SK-N-SH treated with all-trans-retinoic acid at 6 μM for 48 hours (cell line): ENCODE data around the gene NPY5R.

ENCODE experiments used
- ARNTL ChIP-seq: fragments of 450-650 bp; formaldehyde crosslinking; IDR thresholded peaks from 2 replicates; pipeline ENCODE4 v1.5.0; 2020; ENCODE audit warnings: low read depth, mild to moderate bottlenecking, moderate library complexity, borderline replicate concordance
- ISL1 ChIP-seq: fragments of 250-450 bp; sonication (Bioruptor Pico); IDR thresholded peaks from 2 replicates; pipeline ENCODE4 v2.1.2; 2022; ENCODE audit warnings: mild to moderate bottlenecking, moderate library complexity
- RARB ChIP-seq: fragments of 250-450 bp; sonication (Bioruptor Pico); IDR thresholded peaks from 2 replicates; pipeline ENCODE4 v1.8.0; 2021; ENCODE audit warnings: mild to moderate bottlenecking, moderate library complexity
- ZC3H10 ChIP-seq: fragments of 250-450 bp; sonication (Bioruptor Pico); IDR thresholded peaks from 2 replicates; pipeline ENCODE4 v1.5.1; 2021; ENCODE audit warnings: mild to moderate bottlenecking, moderate library complexity
- ZFP3 ChIP-seq: fragments of 250-450 bp; sonication (Bioruptor Pico); IDR thresholded peaks from 2 replicates; pipeline ENCODE4 v1.5.0; 2020; ENCODE audit warnings: mild to moderate bottlenecking, moderate library complexity
- ZFP30 ChIP-seq: fragments of 450-650 bp; formaldehyde crosslinking; IDR thresholded peaks from 2 replicates; pipeline ENCODE4 v1.5.0; 2022; ENCODE audit warnings: mild to moderate bottlenecking, moderate library complexity
- TF ChIP-seq, protein P1 (sequence below): fragments of 250-450 bp; sonication (Bioruptor Pico); IDR thresholded peaks from 2 replicates; pipeline ENCODE4 v1.8.0; 2020; ENCODE audit warnings: mild to moderate bottlenecking, moderate library complexity, borderline replicate concordance
- TF ChIP-seq, protein P2 (sequence below): fragments of 250-450 bp; sonication (Bioruptor Pico); IDR thresholded peaks from 2 replicates; pipeline ENCODE4 v1.8.0; 2021; ENCODE audit warnings: low read depth, mild to moderate bottlenecking, moderate library complexity, borderline replicate concordance

DNA sequence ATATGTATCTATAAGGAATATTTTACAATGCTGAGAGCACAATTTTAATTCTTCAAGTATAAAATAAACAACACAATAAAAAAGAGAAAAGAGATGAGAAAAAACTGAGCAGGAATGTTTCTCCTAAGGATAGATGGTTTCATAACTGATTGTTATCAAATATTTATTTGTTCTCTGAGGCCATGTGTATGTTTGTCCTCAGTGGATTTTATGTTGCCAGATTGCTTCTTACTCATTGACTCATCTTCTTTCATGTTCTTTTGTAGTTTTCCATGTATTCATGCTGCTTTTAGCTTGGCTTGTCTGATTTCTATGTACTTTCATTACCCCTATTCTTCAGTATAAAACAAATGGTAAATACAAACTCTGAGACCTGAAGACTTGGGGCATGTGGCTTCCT lies 41.2 kb downstream of the NPY5R start:
- no peak for TF ChIP-seq RARB (CRISPR knock-in tag)
- TF ChIP-seq, protein P1, sequence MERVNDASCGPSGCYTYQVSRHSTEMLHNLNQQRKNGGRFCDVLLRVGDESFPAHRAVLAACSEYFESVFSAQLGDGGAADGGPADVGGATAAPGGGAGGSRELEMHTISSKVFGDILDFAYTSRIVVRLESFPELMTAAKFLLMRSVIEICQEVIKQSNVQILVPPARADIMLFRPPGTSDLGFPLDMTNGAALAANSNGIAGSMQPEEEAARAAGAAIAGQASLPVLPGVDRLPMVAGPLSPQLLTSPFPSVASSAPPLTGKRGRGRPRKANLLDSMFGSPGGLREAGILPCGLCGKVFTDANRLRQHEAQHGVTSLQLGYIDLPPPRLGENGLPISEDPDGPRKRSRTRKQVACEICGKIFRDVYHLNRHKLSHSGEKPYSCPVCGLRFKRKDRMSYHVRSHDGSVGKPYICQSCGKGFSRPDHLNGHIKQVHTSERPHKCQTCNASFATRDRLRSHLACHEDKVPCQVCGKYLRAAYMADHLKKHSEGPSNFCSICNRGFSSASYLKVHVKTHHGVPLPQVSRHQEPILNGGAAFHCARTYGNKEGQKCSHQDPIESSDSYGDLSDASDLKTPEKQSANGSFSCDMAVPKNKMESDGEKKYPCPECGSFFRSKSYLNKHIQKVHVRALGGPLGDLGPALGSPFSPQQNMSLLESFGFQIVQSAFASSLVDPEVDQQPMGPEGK = no peak
- no peak for TF ChIP-seq ZFP3 (CRISPR knock-in tag)
- TF ChIP-seq ZC3H10 (CRISPR knock-in tag) = no peak
- no peak for TF ChIP-seq ISL1
- TF ChIP-seq ARNTL (CRISPR knock-in tag) = no peak
- TF ChIP-seq, protein P2, sequence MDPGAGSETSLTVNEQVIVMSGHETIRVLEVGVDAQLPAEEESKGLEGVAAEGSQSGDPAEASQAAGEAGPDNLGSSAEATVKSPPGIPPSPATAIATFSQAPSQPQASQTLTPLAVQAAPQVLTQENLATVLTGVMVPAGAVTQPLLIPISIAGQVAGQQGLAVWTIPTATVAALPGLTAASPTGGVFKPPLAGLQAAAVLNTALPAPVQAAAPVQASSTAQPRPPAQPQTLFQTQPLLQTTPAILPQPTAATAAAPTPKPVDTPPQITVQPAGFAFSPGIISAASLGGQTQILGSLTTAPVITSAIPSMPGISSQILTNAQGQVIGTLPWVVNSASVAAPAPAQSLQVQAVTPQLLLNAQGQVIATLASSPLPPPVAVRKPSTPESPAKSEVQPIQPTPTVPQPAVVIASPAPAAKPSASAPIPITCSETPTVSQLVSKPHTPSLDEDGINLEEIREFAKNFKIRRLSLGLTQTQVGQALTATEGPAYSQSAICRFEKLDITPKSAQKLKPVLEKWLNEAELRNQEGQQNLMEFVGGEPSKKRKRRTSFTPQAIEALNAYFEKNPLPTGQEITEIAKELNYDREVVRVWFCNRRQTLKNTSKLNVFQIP (CRISPR knock-in tag) = no peak
- TF ChIP-seq ZFP30 = no peak
